GM12878 (cell line): Measurements from ENCODE around the gene CANX. TPM values are rescaled to one million over a fixed set of nuclear protein-coding genes. Genes with fewer than 3 reads are reported as not detected.

Source experiments
- ATAC-seq: fragments of 200-7000 bp; cut with Tn5 transposase; 3 replicates; pipeline ENCODE4 v1.9.1; 2020; ENCODE audit warnings: mild to moderate bottlenecking, moderate library complexity
- BruUV-seq: library from RNA; stranded (reverse); fragments of 400-500 nt; replicated peaks from 2 replicates; lab custom pipeline; 2021; lab: Mats Ljungman, UMichigan
- CTCF ChIA-PET: fragments of 300-600 bp; sonication (Branson Sonifier 250); formaldehyde crosslinking; extraction: SDS; loops from one replicate; lab custom pipeline; 2021; ENCODE audit warnings: inconsistent platforms; lab: Yijun Ruan, JAX
- POLR2A ChIA-PET: fragments of 350-600 bp; formaldehyde crosslinking; extraction: SDS; loops from one replicate; lab custom pipeline; 2021; ENCODE audit warnings: inconsistent platforms; lab: Charles Lee
- RAD21 ChIA-PET: fragments of 300-600 bp; sonication (Branson Sonifier 250); formaldehyde crosslinking; loops from one replicate; lab custom pipeline; 2023; ENCODE audit warnings: antibody characterized with exemption; ENCODE audit not compliant: unreplicated experiment; lab: Charles Lee
- SMC1A ChIA-PET: fragments of 300-600 bp; sonication (Branson Sonifier 250); formaldehyde crosslinking; loops from one replicate; lab custom pipeline; 2023; ENCODE audit not compliant: unreplicated experiment, uncharacterized antibody; lab: Charles Lee
- DNase-seq: peaks from one replicate; pipeline ENCODE4 v3.0.0-alpha.2; 2011; ENCODE audit warnings: low read depth, low spot score
- FAIRE-seq: peaks from 3 replicates; lab custom pipeline; 2011; peaks lifted over from hg19 to GRCh38; lab: Jason Lieb, UNC
- H2AFZ ChIP-seq: 2 replicates; pipeline ENCODE4 v1.6.0; 2011; ENCODE audit warnings: low read depth, low read length, control low read depth; ENCODE audit not compliant: control insufficient read depth
- H3K27ac ChIP-seq: 2 replicates; pipeline ENCODE4 v1.5.1; 2011; ENCODE audit warnings: control low read depth; ENCODE audit not compliant: control insufficient read depth, insufficient read depth
- H3K27me3 ChIP-seq, 2 experiments: replicated peaks in 1 of 2; 2 replicates each; pipeline versions ENCODE4 v1.6.0 to v1.6.1; 2011; ENCODE audit warnings: low read length in 1 of 2; ENCODE audit not compliant: control insufficient read depth in 2 of 2, insufficient read depth in 2 of 2
- H3K36me3 ChIP-seq, 2 experiments: 2 replicates each; pipeline ENCODE4 v1.5.1; 2011; ENCODE audit warnings: low read length in 1 of 2; ENCODE audit not compliant: control insufficient read depth in 2 of 2, insufficient read depth in 2 of 2
- H3K4me1 ChIP-seq: 2 replicates; pipeline ENCODE4 v1.6.1; 2011; ENCODE audit warnings: mild to moderate bottlenecking, low read length, moderate library complexity, mixed read lengths; ENCODE audit not compliant: control insufficient read depth, insufficient read depth
- H3K4me2 ChIP-seq: 2 replicates; pipeline ENCODE4 v1.6.0; 2011; ENCODE audit warnings: control low read depth; ENCODE audit not compliant: control insufficient read depth, insufficient read depth
- H3K4me3 ChIP-seq: fragments of 200-600 bp; sonication (generic); 2 replicates; pipeline ENCODE4 v1.5.1; 2016
- H3K79me2 ChIP-seq: 2 replicates; pipeline ENCODE4 v1.6.0; 2011; ENCODE audit warnings: low read length; ENCODE audit not compliant: control insufficient read depth, insufficient read depth
- H3K9ac ChIP-seq: 2 replicates; pipeline ENCODE4 v1.8.0; 2011; ENCODE audit warnings: low read length, control low read depth, mixed read lengths; ENCODE audit not compliant: control insufficient read depth, insufficient read depth
- H3K9me3 ChIP-seq: replicated peaks from 3 replicates; pipeline ENCODE4 v1.5.1; 2011; ENCODE audit warnings: mild to moderate bottlenecking, low read length; ENCODE audit not compliant: control insufficient read depth, insufficient read depth
- H4K20me1 ChIP-seq: 2 replicates; pipeline ENCODE4 v1.6.0; 2011; ENCODE audit not compliant: control insufficient read depth, insufficient read depth
- BACH1 ChIP-seq: fragments of 450-650 bp; IDR thresholded peaks from 2 replicates; pipeline ENCODE4 v1.6.1; 2017; ENCODE audit warnings: mild to moderate bottlenecking, borderline replicate concordance
- EED ChIP-seq: sonication (generic); IDR thresholded peaks from 2 replicates; pipeline ENCODE4 v1.6.1; 2016; ENCODE audit warnings: antibody characterized with exemption, low read depth
- EP300 ChIP-seq, 2 experiments: fragments of 150-350 bp in 1 of 2; IDR thresholded peaks; 2 replicates each; pipeline ENCODE4 v1.6.1; 2011 to 2012; ENCODE audit warnings: low read depth in 2 of 2, low read length in 2 of 2, borderline replicate concordance in 1 of 2, improper control_type of control experiment in 1 of 2, inconsistent platforms in 1 of 2; ENCODE audit not compliant: control insufficient read depth in 1 of 2
- FOXM1 ChIP-seq: IDR thresholded peaks from 2 replicates; pipeline ENCODE4 v1.6.1; 2012; ENCODE audit warnings: low read depth, mild to moderate bottlenecking, inconsistent platforms, low read length, moderate library complexity
- MXI1 ChIP-seq: fragments of 150-350 bp; IDR thresholded peaks from 2 replicates; pipeline ENCODE4 v1.6.1; 2011; ENCODE audit warnings: low read depth, mild to moderate bottlenecking, inconsistent platforms, low read length, improper control_type of control experiment
- PAX5 ChIP-seq: IDR thresholded peaks from 2 replicates; pipeline ENCODE4 v1.6.1; 2011; ENCODE audit warnings: low read depth, low read length, borderline replicate concordance
- SKIL ChIP-seq: fragments of 450-650 bp; IDR thresholded peaks from 2 replicates; pipeline ENCODE4 v1.6.1; 2017; ENCODE audit warnings: mild to moderate bottlenecking, low read depth, inconsistent platforms; ENCODE audit not compliant: poor library complexity, severe bottlenecking
- SMARCA5 ChIP-seq: fragments of 450-650 bp; IDR thresholded peaks from 2 replicates; pipeline ENCODE4 v1.6.1; 2017; ENCODE audit warnings: mild to moderate bottlenecking
- YBX1 ChIP-seq: fragments of 450-650 bp; IDR thresholded peaks from 2 replicates; pipeline ENCODE4 v1.6.1; 2016; ENCODE audit warnings: antibody characterized with exemption
- ZNF24 ChIP-seq: fragments of 450-650 bp; IDR thresholded peaks from 2 replicates; pipeline ENCODE4 v1.6.1; 2017; ENCODE audit warnings: antibody characterized with exemption, mild to moderate bottlenecking
- WGBS: methylation state at CpG from one replicate; pipeline ENCODE4 v1.1.6; 2016; ENCODE audit warnings: low lambda C conversion rate; ENCODE audit not compliant: insufficient replicate concordance, insufficient coverage; ENCODE audit errors: missing lambda C conversion rate; 5-methylcytosine and 5-hydroxymethylcytosine counted together
- in situ Hi-C: fragments of 300-500 bp; cut with MboI; formaldehyde crosslinking; loops from 9 replicates; pipeline ENCODE4 v1.14.3; 2018; ENCODE audit warnings: mixed read lengths
- intact Hi-C: fragments of 100-400 bp; cut with micrococcal nuclease; formaldehyde crosslinking; loops from one replicate; pipeline ENCODE4 v1.14.2; 2022; ENCODE audit not compliant: unreplicated experiment
- polyA plus RNA-seq, 11 experiments: library from polyadenylated mRNA; depleted of rRNA in 4 of 11; unstranded in 6 of 11; stranded (reverse) in 5 of 11; fragments of >200 nt; fragmentation: Nextera tagmentation in 4 of 11; fragmentation: Illumina TruSeq in 1 of 11; extraction: Ambion mirVana in 4 of 11; extraction: Trizol in 1 of 11; gene quantifications; 1 replicate in 1 of 11; 2 replicates in 10 of 11; pipeline versions ENCODE4 v1.2.1 to v1.2.3, GENCODE V29; 2011 to 2016; ENCODE audit warnings: inconsistent platforms in 2 of 11, missing spikeins in 2 of 11, low read depth in 1 of 11
- total RNA-seq, 4 experiments: library from RNA; depleted of rRNA in 3 of 4; stranded (reverse); fragments of >200 nt in 3 of 4; fragmentation: Illumina TruSeq in 1 of 4; extraction: Trizol in 1 of 4; gene quantifications; 2 replicates each; pipeline versions ENCODE4 v1.2.1 to v1.2.3, GENCODE V29; 2013 to 2021
- TF ChIP-seq, protein P1 (sequence below): fragments of 450-650 bp; formaldehyde crosslinking; IDR thresholded peaks from 2 replicates; pipeline ENCODE4 v1.4.0; 2020; ENCODE audit warnings: mild to moderate bottlenecking, moderate library complexity

CANX gene
- total and polyA plus RNA-seq, 10 of the 15 experiments (the other 5 are each of a cell fraction or from before 2014, with no cell fraction given), result 78.2 to 602 (median 412) TPM

GRCh38 chr5:179776411-179776938, 77.7 kb downstream of the CANX start:
- Histone ChIP-seq H3K9ac (no peak overlapping the region), H3K27me3 (no peaks in the 10 kb centered on the region), H3K4me2 (no peak overlapping the region), H3K27ac (no peak overlapping the region), H2AFZ (no peak overlapping the region), H3K79me2 (no peaks in the 10 kb centered on the region), H3K9me3 (no peaks in the 10 kb centered on the region), H3K4me3 (no peak overlapping the region), H3K4me1 (no peaks in the 10 kb centered on the region), H4K20me1 (no peaks in the 10 kb centered on the region), H3K36me3 (peaks cover 20 to 28% of the 10 kb centered on the region in 2 experiments)
- FAIRE-seq (no peak), ATAC-seq (no peak), DNase-seq (no peak)
- ChIA-PET SMC1A (interaction anchor here (1.3 kb wide), 1 partner anchor 9 kb away, joined by 4 read pairs; no protein-coding TSS in a partner anchor), POLR2A (no interaction called here), CTCF (interaction anchor here (0.9 to 1.7 kb wide), 3 partner anchors 14 to 32 kb away, joined by 3 to 18 read pairs (median 4); no protein-coding TSS in a partner anchor), RAD21 (no interaction called here)
- TSS peak; percentile 10 for BruUV-seq
- intact Hi-C loops (no loop called here), in situ Hi-C loops (loop anchor here (25.0 kb wide), 1 partner anchor 311 kb away; no protein-coding TSS in a partner anchor)
- 89% methylated on average over 11 of the region's 11 CpGs for WGBS
- TF ChIP-seq EP300 (IDR thresholded peaks at IDR 0.05; ENCODE audit: borderline replicate concordance in 1 of 2, control insufficient read depth in 1 of 2, low read depth in 2 of 2, low read length in 2 of 2) (no peak), EED (no peak)

DNA sequence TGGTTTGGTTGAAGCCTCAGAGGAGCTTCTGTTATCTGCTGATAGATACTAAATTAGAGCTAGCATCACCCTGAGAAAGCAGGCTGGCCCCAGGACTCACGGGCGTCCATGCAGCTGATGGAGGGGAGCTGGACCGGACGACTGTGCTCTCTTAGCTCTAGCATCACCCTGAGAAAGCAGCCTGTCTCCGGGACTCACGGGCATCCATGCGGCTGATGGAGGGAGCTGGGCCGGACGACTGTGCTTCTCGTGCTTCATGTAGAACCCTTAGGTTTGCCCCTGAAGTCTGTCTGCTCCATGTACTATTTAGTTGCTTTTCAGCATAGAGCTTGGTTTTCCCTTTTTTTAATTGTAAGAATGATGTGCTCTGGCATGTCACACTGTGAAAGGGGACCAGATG, 78.7 kb downstream of the CANX start:
- no peaks in the 10 kb centered on the region for H3K4me1 ChIP-seq
- H3K9ac ChIP-seq, result no peak overlapping the region
- FAIRE-seq (no peak), ATAC-seq (no peak), DNase-seq (no peak)
- H4K20me1 ChIP-seq, result no peaks in the 10 kb centered on the region
- BruUV-seq, result no TSS peak
- no peak overlapping the region for H3K4me2 ChIP-seq
- ChIA-PET POLR2A (interaction anchor here (0.6 kb wide), 1 partner anchor 140 kb away, joined by 4 read pairs; no protein-coding TSS in a partner anchor), SMC1A (interaction anchor here (0.9 to 1.3 kb wide), 3 partner anchors 10 to 20 kb away, joined by 3 to 4 read pairs (median 4); no protein-coding TSS in a partner anchor), CTCF (interaction anchor here (0.9 to 1.7 kb wide), 3 partner anchors 15 to 33 kb away, joined by 3 to 18 read pairs (median 4); no protein-coding TSS in a partner anchor), RAD21 (no interaction called here)
- no peak overlapping the region for H2AFZ ChIP-seq
- in situ Hi-C loops, result loop anchor here (25.0 kb wide), 1 partner anchor 310 kb away; no protein-coding TSS in a partner anchor
- intact Hi-C loops, result no loop called here
- WGBS, result 97% methylated on average over 10 of the region's 10 CpGs
- H3K4me3 ChIP-seq, result no peak overlapping the region
- no peak overlapping the region for H3K27ac ChIP-seq
- peaks cover 17 to 24% of the 10 kb centered on the region in 2 experiments; a peak in 3 of 4 replicates for H3K36me3 ChIP-seq
- no peaks in the 10 kb centered on the region for H3K9me3 ChIP-seq
- H3K79me2 ChIP-seq, result no peaks in the 10 kb centered on the region
- H3K27me3 ChIP-seq, result no peaks in the 10 kb centered on the region
- TF ChIP-seq, protein P1, sequence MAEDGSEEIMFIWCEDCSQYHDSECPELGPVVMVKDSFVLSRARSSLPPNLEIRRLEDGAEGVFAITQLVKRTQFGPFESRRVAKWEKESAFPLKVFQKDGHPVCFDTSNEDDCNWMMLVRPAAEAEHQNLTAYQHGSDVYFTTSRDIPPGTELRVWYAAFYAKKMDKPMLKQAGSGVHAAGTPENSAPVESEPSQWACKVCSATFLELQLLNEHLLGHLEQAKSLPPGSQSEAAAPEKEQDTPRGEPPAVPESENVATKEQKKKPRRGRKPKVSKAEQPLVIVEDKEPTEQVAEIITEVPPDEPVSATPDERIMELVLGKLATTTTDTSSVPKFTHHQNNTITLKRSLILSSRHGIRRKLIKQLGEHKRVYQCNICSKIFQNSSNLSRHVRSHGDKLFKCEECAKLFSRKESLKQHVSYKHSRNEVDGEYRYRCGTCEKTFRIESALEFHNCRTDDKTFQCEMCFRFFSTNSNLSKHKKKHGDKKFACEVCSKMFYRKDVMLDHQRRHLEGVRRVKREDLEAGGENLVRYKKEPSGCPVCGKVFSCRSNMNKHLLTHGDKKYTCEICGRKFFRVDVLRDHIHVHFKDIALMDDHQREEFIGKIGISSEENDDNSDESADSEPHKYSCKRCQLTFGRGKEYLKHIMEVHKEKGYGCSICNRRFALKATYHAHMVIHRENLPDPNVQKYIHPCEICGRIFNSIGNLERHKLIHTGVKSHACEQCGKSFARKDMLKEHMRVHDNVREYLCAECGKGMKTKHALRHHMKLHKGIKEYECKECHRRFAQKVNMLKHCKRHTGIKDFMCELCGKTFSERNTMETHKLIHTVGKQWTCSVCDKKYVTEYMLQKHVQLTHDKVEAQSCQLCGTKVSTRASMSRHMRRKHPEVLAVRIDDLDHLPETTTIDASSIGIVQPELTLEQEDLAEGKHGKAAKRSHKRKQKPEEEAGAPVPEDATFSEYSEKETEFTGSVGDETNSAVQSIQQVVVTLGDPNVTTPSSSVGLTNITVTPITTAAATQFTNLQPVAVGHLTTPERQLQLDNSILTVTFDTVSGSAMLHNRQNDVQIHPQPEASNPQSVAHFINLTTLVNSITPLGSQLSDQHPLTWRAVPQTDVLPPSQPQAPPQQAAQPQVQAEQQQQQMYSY, result no peak
- TF ChIP-seq SMARCA5, result no peak
- TF ChIP-seq ZNF24, result no peak
- no peak for TF ChIP-seq FOXM1
- TF ChIP-seq MXI1, result no peak
- no peak for TF ChIP-seq SKIL
- TF ChIP-seq PAX5, result no peak
- no peak for TF ChIP-seq BACH1
- TF ChIP-seq YBX1, result no peak
